PC-3 (cell line): ENCODE data around the gene RSPO4. TPM values are rescaled to one million over a fixed set of nuclear protein-coding genes. Genes with fewer than 3 reads are reported as not detected.

Source experiments
- ATAC-seq: fragments of 200-7000 bp; cut with Tn5 transposase; 2 replicates; pipeline ENCODE4 v1.9.1; 2020; ENCODE audit warnings: mild to moderate bottlenecking, moderate library complexity
- BruUV-seq: library from RNA; stranded (reverse); fragments of 400-500 nt; replicated peaks from 2 replicates; lab custom pipeline; 2021; lab: Mats Ljungman, UMichigan
- CTCF ChIA-PET: fragments of 300-600 bp; sonication (Branson Sonifier 250); formaldehyde crosslinking; loops from one replicate; lab custom pipeline; 2022; ENCODE audit warnings: antibody characterized with exemption; lab: Charles Lee
- POLR2A ChIA-PET: fragments of 300-600 bp; sonication (Branson Sonifier 250); formaldehyde crosslinking; loops from one replicate; lab custom pipeline; 2022; ENCODE audit warnings: antibody characterized with exemption; ENCODE audit not compliant: unreplicated experiment; lab: Charles Lee
- DNase-seq: peaks from one replicate; pipeline ENCODE4 v3.0.0-alpha.2; 2015
- H2AFZ ChIP-seq: fragments of 300-600 bp; sonication (generic); 2 replicates; pipeline ENCODE4 v1.6.0; 2016; ENCODE audit warnings: antibody characterized with exemption, low read length
- H3F3A ChIP-seq: fragments of 300-600 bp; sonication (generic); one replicate; pipeline ENCODE4 v1.6.0; 2017; ENCODE audit warnings: antibody characterized with exemption, low read length, control low read depth, mild to moderate bottlenecking; ENCODE audit not compliant: unreplicated experiment
- H3K27ac ChIP-seq: fragments of 300-600 bp; sonication (generic); 2 replicates; pipeline ENCODE4 v1.5.1; 2016; ENCODE audit warnings: mild to moderate bottlenecking, low read length
- H3K27me3 ChIP-seq: fragments of 300-600 bp; sonication (generic); 2 replicates; pipeline ENCODE4 v1.6.1; 2016; ENCODE audit warnings: low read length, mixed read lengths
- H3K36me3 ChIP-seq: fragments of 300-600 bp; sonication (generic); 2 replicates; pipeline ENCODE4 v1.6.1; 2016; ENCODE audit warnings: low read depth, mixed run types, low read length, mixed read lengths
- H3K4me1 ChIP-seq: fragments of 300-600 bp; sonication (generic); 2 replicates; pipeline ENCODE4 v1.5.1; 2016; ENCODE audit warnings: low read length; ENCODE audit not compliant: insufficient read depth
- H3K4me2 ChIP-seq: fragments of 300-600 bp; sonication (generic); 2 replicates; pipeline ENCODE4 v1.6.0; 2016; ENCODE audit warnings: low read length
- H3K4me3 ChIP-seq: fragments of 300-600 bp; sonication (generic); 2 replicates; pipeline ENCODE4 v1.5.1; 2016; ENCODE audit warnings: mild to moderate bottlenecking, low read length, mixed read lengths
- H3K79me2 ChIP-seq: fragments of 300-600 bp; sonication (generic); 2 replicates; pipeline ENCODE4 v1.6.1; 2017; ENCODE audit warnings: low read length, mixed read lengths
- H3K9ac ChIP-seq: fragments of 300-600 bp; sonication (generic); 2 replicates; pipeline ENCODE4 v1.6.0; 2016; ENCODE audit warnings: mild to moderate bottlenecking, low read length
- H3K9me2 ChIP-seq: fragments of 300-600 bp; sonication (generic); replicated peaks from 2 replicates; pipeline ENCODE4 v1.6.1; 2016; ENCODE audit warnings: mixed run types, low read length, mixed read lengths
- H3K9me3 ChIP-seq: fragments of 300-600 bp; sonication (generic); 2 replicates; pipeline ENCODE4 v1.6.1; 2016; ENCODE audit warnings: low read length, mixed read lengths
- H4K20me1 ChIP-seq: fragments of 300-600 bp; sonication (generic); 2 replicates; pipeline ENCODE4 v1.6.1; 2016; ENCODE audit warnings: low read length, mixed read lengths
- EZH2 ChIP-seq: fragments of 300-600 bp; sonication (generic); IDR thresholded peaks from one replicate; pipeline ENCODE4 v1.6.1; 2017; ENCODE audit warnings: antibody characterized with exemption, mild to moderate bottlenecking, low read length; ENCODE audit not compliant: unreplicated experiment
- EZH2phosphoT487 ChIP-seq: fragments of 300-600 bp; sonication (generic); IDR thresholded peaks from 2 replicates; pipeline ENCODE4 v1.6.1; 2018; ENCODE audit warnings: mild to moderate bottlenecking, antibody characterized with exemption, low read length, borderline replicate concordance
- intact Hi-C: fragments of 100-400 bp; cut with micrococcal nuclease; formaldehyde crosslinking; loops from 2 replicates; pipeline ENCODE4 v1.9.0; 2023
- total RNA-seq: library from RNA; depleted of rRNA; stranded (reverse); fragments of >200 nt; gene quantifications from 2 replicates; pipeline ENCODE4 v1.2.3, GENCODE V29; 2014
- TF ChIP-seq, protein P1 (sequence below): fragments of 300-600 bp; sonication (generic); conservative IDR thresholded peaks from 2 replicates; pipeline ENCODE4 v1.5.1; 2017; ENCODE audit warnings: antibody characterized with exemption, low read depth, mild to moderate bottlenecking, low read length

The RSPO4 gene
- total RNA-seq, 1 experiment from 2014 or later: not detected

DNA sequence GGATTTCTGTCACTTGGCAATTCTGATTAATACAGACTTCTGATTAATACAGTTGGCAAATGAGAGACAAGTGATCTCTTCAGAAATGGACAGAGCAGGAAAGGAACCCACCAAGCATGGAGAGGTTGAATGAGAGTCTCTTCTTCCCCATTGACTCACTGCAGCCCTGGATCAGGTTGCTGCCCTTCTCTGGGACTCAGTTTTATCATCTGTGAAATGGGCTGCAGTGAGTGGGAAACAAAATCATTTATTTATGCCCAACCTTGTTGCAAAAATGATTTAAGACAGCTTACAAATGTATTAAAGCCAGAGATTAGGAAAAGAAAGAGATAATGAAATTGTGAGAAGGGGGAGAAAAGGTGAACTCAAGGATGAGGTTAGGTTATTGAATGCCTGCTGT is 20.8 kb upstream of the RSPO4 start:
- CTCF ChIA-PET: no interaction called here
- POLR2A ChIA-PET: no interaction called here
- H3K9me2 ChIP-seq: no peaks in the 10 kb centered on the region
- H3K79me2 ChIP-seq: no peaks in the 10 kb centered on the region
- no peaks in the 10 kb centered on the region for H3K4me1 ChIP-seq
- H3K27me3 ChIP-seq: peaks cover 37% of the 10 kb centered on the region; the same call in 1 of the 2 replicates
- H3F3A ChIP-seq: no peaks in the 10 kb centered on the region
- ATAC-seq (no peak), DNase-seq (no peak)
- H3K4me2 ChIP-seq: no peak overlapping the region
- no peak overlapping the region for H3K27ac ChIP-seq
- intact Hi-C loops: no loop called here
- H3K9me3 ChIP-seq: no peaks in the 10 kb centered on the region
- H3K4me3 ChIP-seq: no peak overlapping the region
- TF ChIP-seq EZH2phosphoT487 (no peak), EZH2 (no peak)
- TF ChIP-seq, protein P1, sequence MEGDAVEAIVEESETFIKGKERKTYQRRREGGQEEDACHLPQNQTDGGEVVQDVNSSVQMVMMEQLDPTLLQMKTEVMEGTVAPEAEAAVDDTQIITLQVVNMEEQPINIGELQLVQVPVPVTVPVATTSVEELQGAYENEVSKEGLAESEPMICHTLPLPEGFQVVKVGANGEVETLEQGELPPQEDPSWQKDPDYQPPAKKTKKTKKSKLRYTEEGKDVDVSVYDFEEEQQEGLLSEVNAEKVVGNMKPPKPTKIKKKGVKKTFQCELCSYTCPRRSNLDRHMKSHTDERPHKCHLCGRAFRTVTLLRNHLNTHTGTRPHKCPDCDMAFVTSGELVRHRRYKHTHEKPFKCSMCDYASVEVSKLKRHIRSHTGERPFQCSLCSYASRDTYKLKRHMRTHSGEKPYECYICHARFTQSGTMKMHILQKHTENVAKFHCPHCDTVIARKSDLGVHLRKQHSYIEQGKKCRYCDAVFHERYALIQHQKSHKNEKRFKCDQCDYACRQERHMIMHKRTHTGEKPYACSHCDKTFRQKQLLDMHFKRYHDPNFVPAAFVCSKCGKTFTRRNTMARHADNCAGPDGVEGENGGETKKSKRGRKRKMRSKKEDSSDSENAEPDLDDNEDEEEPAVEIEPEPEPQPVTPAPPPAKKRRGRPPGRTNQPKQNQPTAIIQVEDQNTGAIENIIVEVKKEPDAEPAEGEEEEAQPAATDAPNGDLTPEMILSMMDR: no peak
- no peaks in the 10 kb centered on the region for H3K36me3 ChIP-seq
- no peak overlapping the region for H2AFZ ChIP-seq
- H3K9ac ChIP-seq: no peak overlapping the region
- no peaks in the 10 kb centered on the region for H4K20me1 ChIP-seq
- no TSS peak for BruUV-seq

DNA sequence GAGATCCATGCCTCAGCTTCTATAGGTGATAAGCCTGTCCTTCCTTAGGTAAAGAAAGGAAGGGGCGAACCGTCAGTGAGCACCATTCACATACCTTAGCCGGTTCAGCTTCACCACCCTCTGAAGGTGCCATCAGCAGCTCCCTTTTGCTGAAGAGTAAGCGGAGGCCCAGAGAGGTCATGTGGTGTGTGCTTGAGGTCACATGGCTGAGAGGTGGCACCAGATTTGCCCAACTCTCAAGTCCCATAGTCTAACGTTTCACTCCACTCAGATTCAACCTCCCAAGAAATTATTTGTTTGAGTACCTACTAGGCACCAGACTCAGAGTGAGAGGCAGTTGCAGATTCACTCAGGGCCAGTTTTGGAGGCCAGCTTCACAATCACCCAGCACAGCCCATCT is 18.5 kb upstream of the RSPO4 start:
- Histone ChIP-seq H3K4me2 (no peak overlapping the region), H3K9me3 (no peaks in the 10 kb centered on the region), H3K4me3 (no peak overlapping the region), H3K27me3 (peaks cover 30% of the 10 kb centered on the region; the same call in 1 of the 2 replicates), H3K9ac (no peak overlapping the region), H3K9me2 (no peaks in the 10 kb centered on the region), H3K79me2 (no peaks in the 10 kb centered on the region), H3K27ac (no peak overlapping the region), H3F3A (no peaks in the 10 kb centered on the region), H3K4me1 (no peaks in the 10 kb centered on the region), H3K36me3 (no peaks in the 10 kb centered on the region), H2AFZ (no peak overlapping the region), H4K20me1 (no peaks in the 10 kb centered on the region)
- no TSS peak for BruUV-seq
- ChIA-PET POLR2A (no interaction called here), CTCF (no interaction called here)
- intact Hi-C loops: no loop called here
- ATAC-seq: no peak
- no peak for DNase-seq
- no peak for TF ChIP-seq EZH2phosphoT487
- TF ChIP-seq, protein P1: no peak
- no peak for TF ChIP-seq EZH2

GRCh38 chr20:1019344-1019743 is 17.2 kb upstream of the RSPO4 start:
- Histone ChIP-seq H3K4me1 (no peaks in the 10 kb centered on the region), H3K27me3 (peaks cover 34% of the 10 kb centered on the region; the same call in 1 of the 2 replicates), H3K27ac (no peak overlapping the region), H2AFZ (no peak overlapping the region), H3K4me3 (no peak overlapping the region), H3F3A (no peaks in the 10 kb centered on the region), H3K9me2 (no peaks in the 10 kb centered on the region), H3K36me3 (no peaks in the 10 kb centered on the region), H3K9ac (no peak overlapping the region), H3K4me2 (no peak overlapping the region), H3K9me3 (no peaks in the 10 kb centered on the region), H3K79me2 (no peaks in the 10 kb centered on the region), H4K20me1 (no peaks in the 10 kb centered on the region)
- POLR2A ChIA-PET: no interaction called here
- DNase-seq: no peak
- no peak for ATAC-seq
- no peak for TF ChIP-seq EZH2
- TF ChIP-seq, protein P1: no peak
- TF ChIP-seq EZH2phosphoT487: no peak
- CTCF ChIA-PET: no interaction called here
- intact Hi-C loops: no loop called here
- BruUV-seq: no TSS peak
